ENCODE results near the gene RAB3GAP2.

GRCh38 chr1:220255204-220255603, 17.0 kb downstream of the RAB3GAP2 start:
- TF ChIP-seq CTCF (CRISPR knock-in tag; IDR thresholded peaks at IDR 0.05) (no peak), POLR2AphosphoS5 (IDR thresholded peaks at IDR 0.05; ENCODE audit: low read depth, low read length) (no peak), ESRRA (CRISPR knock-in tag; IDR thresholded peaks at IDR 0.05; ENCODE audit: low read depth) (no peak), ZBTB33 (CRISPR knock-in tag; IDR thresholded peaks at IDR 0.05) (no peak), POLR2A (IDR thresholded peaks at IDR 0.05; ENCODE audit: insufficient read depth in 1 of 2, low read depth in 2 of 2, low read length in 2 of 2) (no peak), FOXP1 (IDR thresholded peaks at IDR 0.05) (no peak), FOXP1 (CRISPR knock-in tag; IDR thresholded peaks at IDR 0.05) (no peak), RBM22 (optimal IDR thresholded peaks at IDR 0.05; ENCODE audit: low read length) (no peak), BRF2 (CRISPR knock-in tag; IDR thresholded peaks at IDR 0.05) (no peak), GATAD2A (CRISPR knock-in tag; IDR thresholded peaks at IDR 0.05) (no peak), ZNF569 (CRISPR knock-in tag; IDR thresholded peaks at IDR 0.05; ENCODE audit: borderline replicate concordance) (no peak), CBX5 (CRISPR knock-in tag; IDR thresholded peaks at IDR 0.05; ENCODE audit: borderline replicate concordance) (no peak)
